ENCODE data around the gene TOM1L2. TPM values are rescaled to one million over a fixed set of nuclear protein-coding genes. Genes with fewer than 3 reads are reported as not detected.
"Not testable (repeated sequence)": the region's sequence is repeated elsewhere in the genome, so short reads cannot be mapped to it uniquely, and the experiment has no call there.

Gene TOM1L2
- total RNA-seq, 2 experiments from 2014 or later, result 11.3 to 11.9 TPM

- Mint-ChIP-seq H3K36me3 (ENCODE audit: low read depth) (no peaks in the 10 kb centered on the region), H3K27me3 (no peaks in the 10 kb centered on the region), H3K27ac (peak overlapping the region; percentile 3), H3K4me3 (no peak overlapping the region), H3K9me3 (ENCODE audit: low read depth) (no peaks in the 10 kb centered on the region), H3K4me1 (peaks cover 27% of the 10 kb centered on the region)
- peak; percentile 46 for ATAC-seq
- DNase-seq, result no peak
- POLR2A ChIA-PET, result interaction anchor here (0.6 kb wide), 1 partner anchor 60 kb away, joined by 12 read pairs; no protein-coding TSS in a partner anchor
- CTCF ChIA-PET, result interaction anchor here (0.6 to 1.8 kb wide), 8 partner anchors 10 to 369 kb away, joined by 3 to 5 read pairs (median 3); no protein-coding TSS in a partner anchor
- intact Hi-C loops (cut with DNase I, micrococcal nuclease), result no loop called here
Measured at GRCh38 chr17:17943281-17943984, 28.8 kb downstream of the TOM1L2 start.

DNA sequence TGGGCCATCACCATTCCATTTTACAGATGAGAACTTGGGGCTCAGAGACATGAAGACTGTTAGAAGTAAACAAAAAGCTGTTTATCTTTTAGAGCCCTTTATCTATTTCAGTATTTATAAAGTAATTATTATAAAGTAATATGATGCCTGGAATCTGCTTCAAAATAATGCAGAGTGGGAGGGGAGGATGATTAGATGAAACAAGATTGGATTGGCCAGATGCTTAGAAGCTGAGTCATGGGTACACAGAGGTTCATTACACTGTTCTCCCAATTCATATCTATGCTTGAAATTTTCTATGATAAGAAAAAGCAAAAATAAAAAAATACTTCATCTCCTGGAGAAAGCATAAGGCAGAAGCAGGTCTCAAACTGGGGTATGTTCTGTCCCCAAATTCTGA is 29.4 kb downstream of the TOM1L2 start:
- CTCF ChIA-PET, result interaction anchor here (0.6 to 1.1 kb wide), 6 partner anchors 11 to 368 kb away, joined by 3 to 4 read pairs (median 3); no protein-coding TSS in a partner anchor

GRCh38 chr17:17941015-17941414 is 31.2 kb downstream of the TOM1L2 start:
- no peaks in the 10 kb centered on the region for H3K36me3 Mint-ChIP-seq (ENCODE audit: low read depth)
- CTCF ChIA-PET, result interaction anchor here (0.6 to 1.2 kb wide), 3 partner anchors 22 to 328 kb away, joined by 3 to 7 read pairs (median 3); no protein-coding TSS in a partner anchor
- DNase-seq, result no peak
- peaks cover 26% of the 10 kb centered on the region for H3K4me1 Mint-ChIP-seq
- POLR2A ChIA-PET, result no interaction called here
- no peak overlapping the region for H3K27ac Mint-ChIP-seq
- intact Hi-C loops (cut with DNase I, micrococcal nuclease), result no loop called here
- no peaks in the 10 kb centered on the region for H3K9me3 Mint-ChIP-seq (ENCODE audit: low read depth)
- no peak for ATAC-seq
- H3K4me3 Mint-ChIP-seq, result no peak overlapping the region
- H3K27me3 Mint-ChIP-seq, result no peaks in the 10 kb centered on the region

More for the DNA sequence above, 29.4 kb downstream of the TOM1L2 start:
- Mint-ChIP-seq H3K9me3 (ENCODE audit: low read depth) (no peaks in the 10 kb centered on the region), H3K27me3 (no peaks in the 10 kb centered on the region), H3K36me3 (ENCODE audit: low read depth) (no peaks in the 10 kb centered on the region), H3K4me3 (no peak overlapping the region), H3K4me1 (peaks cover 21% of the 10 kb centered on the region), H3K27ac (no peak overlapping the region)
- ATAC-seq, result no peak
- intact Hi-C loops (cut with DNase I, micrococcal nuclease), result no loop called here
- DNase-seq, result no peak
- POLR2A ChIA-PET, result no interaction called here

GRCh38 chr17:17940441-17940911 is 31.7 kb downstream of the TOM1L2 start:
- peaks cover 31% of the 10 kb centered on the region for H3K4me1 Mint-ChIP-seq
- H3K4me3 Mint-ChIP-seq, result no peak overlapping the region
- H3K36me3 Mint-ChIP-seq (ENCODE audit: low read depth), result no peaks in the 10 kb centered on the region
- intact Hi-C loops (cut with DNase I, micrococcal nuclease), result no loop called here
- no peaks in the 10 kb centered on the region for H3K9me3 Mint-ChIP-seq (ENCODE audit: low read depth)
- POLR2A ChIA-PET, result interaction anchor here (0.7 kb wide), 1 partner anchor 37 kb away, joined by 6 read pairs; no protein-coding TSS in a partner anchor
- H3K27me3 Mint-ChIP-seq, result no peaks in the 10 kb centered on the region
- CTCF ChIA-PET, result interaction anchor here (0.6 to 1.2 kb wide), 5 partner anchors 19 to 328 kb away, joined by 3 to 7 read pairs (median 3); no protein-coding TSS in a partner anchor
- ATAC-seq (no peak), DNase-seq (no peak)
- H3K27ac Mint-ChIP-seq, result no peak overlapping the region

DNA sequence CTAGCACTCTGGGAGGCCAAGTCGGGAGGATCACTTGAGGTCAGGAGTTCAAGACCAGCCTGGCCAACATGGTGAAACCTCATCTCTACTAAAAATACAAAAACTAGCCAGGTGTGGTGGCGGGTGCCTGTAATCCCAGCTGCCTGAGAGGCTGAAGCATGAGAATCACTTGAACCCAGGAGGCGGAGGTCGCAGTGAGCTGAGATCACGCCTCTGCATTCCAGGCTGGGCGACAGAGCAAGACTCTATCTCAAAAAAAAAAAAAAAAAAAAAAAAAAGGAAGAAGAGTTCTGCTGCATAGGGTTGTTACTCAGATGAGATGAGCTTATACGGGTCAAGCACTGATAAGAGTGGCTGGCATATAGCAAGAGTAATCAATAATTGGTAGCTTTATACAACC is 32.3 kb downstream of the TOM1L2 start:
- intact Hi-C loops (cut with DNase I, micrococcal nuclease), result not testable (repeated sequence)

DNA sequence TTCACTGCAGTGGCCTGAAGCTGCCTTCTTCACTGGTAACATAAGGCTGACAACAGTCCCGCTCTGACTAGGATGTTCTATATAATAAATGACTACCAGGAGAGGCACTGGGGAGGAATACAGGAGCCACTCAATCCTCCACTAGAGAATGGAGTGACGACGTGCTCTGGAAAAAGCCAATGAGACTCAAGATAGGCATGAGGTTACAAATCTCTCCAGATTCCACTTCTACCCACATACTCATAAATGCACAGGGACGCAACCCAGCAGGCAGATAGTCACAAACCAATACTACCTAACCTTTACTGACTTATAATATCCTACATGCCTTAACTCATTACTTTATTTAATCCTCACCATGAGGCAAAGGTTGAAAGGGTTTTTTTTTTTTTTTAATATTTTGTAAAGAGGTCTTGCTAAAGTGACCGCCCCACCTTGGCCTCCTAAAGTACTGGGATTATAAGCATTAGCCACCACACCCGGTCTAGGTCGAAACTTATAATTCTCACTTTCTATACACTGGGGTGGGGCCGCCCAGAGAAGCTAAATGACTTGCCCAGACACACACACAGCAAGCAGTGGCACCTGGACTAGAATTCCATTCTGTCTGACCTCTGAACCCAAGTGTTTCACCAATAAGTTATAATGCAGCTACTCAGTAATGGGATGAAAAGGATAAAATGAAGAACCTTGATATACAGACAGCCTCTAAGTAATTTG is 33.7 kb downstream of the TOM1L2 start:
- POLR2A ChIA-PET, result no interaction called here
- H3K9me3 Mint-ChIP-seq (ENCODE audit: low read depth), result no peaks in the 10 kb centered on the region
- no peak for ATAC-seq
- intact Hi-C loops (cut with DNase I, micrococcal nuclease), result no loop called here
- H3K36me3 Mint-ChIP-seq (ENCODE audit: low read depth), result no peaks in the 10 kb centered on the region
- H3K4me3 Mint-ChIP-seq, result no peak overlapping the region
- H3K27ac Mint-ChIP-seq, result no peak overlapping the region
- no peaks in the 10 kb centered on the region for H3K27me3 Mint-ChIP-seq
- peaks cover 38% of the 10 kb centered on the region for H3K4me1 Mint-ChIP-seq
- DNase-seq, result no peak
- CTCF ChIA-PET, result interaction anchor here (0.6 kb wide), 1 partner anchor 11 kb away, joined by 3 read pairs; no protein-coding TSS in a partner anchor

More for the DNA sequence above, 32.3 kb downstream of the TOM1L2 start:
- H3K4me3 Mint-ChIP-seq; H3K27ac Mint-ChIP-seq; DNase-seq; H3K9me3 Mint-ChIP-seq (ENCODE audit: low read depth); H3K27me3 Mint-ChIP-seq; ATAC-seq; H3K36me3 Mint-ChIP-seq (ENCODE audit: low read depth): not testable (repeated sequence)
- peaks cover 36% of the 10 kb centered on the region for H3K4me1 Mint-ChIP-seq
- CTCF ChIA-PET, result interaction anchor here (0.6 to 1.2 kb wide), 3 partner anchors 20 to 87 kb away, joined by 3 to 7 read pairs (median 3); no protein-coding TSS in a partner anchor
- POLR2A ChIA-PET, result interaction anchor here (0.7 kb wide), 1 partner anchor 37 kb away, joined by 6 read pairs; no protein-coding TSS in a partner anchor

DNA sequence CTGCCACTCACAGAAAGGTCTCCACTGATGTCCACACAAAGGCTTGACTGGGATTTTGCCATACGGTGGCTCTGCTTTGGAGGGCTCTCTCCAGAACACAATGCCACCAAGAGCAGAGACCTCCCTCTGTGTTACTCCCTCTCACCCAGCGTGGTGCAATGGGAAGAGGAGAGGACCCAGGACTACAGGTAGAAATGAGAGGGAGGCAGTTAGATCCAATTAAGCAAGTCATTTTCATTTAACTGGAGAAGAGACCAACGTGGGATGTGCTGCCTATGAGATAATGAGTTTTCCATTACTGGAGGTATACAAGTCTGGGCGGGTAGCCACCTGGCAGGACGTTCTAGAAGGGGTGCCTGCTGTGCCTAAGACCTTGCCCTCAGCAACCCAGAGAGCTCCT is 34.2 kb downstream of the TOM1L2 start:
- H3K4me1 Mint-ChIP-seq, result peaks cover 33% of the 10 kb centered on the region
- no peaks in the 10 kb centered on the region for H3K36me3 Mint-ChIP-seq (ENCODE audit: low read depth)
- H3K9me3 Mint-ChIP-seq (ENCODE audit: low read depth), result no peaks in the 10 kb centered on the region
- intact Hi-C loops (cut with DNase I, micrococcal nuclease), result no loop called here
- H3K4me3 Mint-ChIP-seq, result no peak overlapping the region
- no peak overlapping the region for H3K27ac Mint-ChIP-seq
- POLR2A ChIA-PET, result no interaction called here
- no peaks in the 10 kb centered on the region for H3K27me3 Mint-ChIP-seq
- DNase-seq, result no peak
- CTCF ChIA-PET, result no interaction called here
- ATAC-seq, result no peak

DNA sequence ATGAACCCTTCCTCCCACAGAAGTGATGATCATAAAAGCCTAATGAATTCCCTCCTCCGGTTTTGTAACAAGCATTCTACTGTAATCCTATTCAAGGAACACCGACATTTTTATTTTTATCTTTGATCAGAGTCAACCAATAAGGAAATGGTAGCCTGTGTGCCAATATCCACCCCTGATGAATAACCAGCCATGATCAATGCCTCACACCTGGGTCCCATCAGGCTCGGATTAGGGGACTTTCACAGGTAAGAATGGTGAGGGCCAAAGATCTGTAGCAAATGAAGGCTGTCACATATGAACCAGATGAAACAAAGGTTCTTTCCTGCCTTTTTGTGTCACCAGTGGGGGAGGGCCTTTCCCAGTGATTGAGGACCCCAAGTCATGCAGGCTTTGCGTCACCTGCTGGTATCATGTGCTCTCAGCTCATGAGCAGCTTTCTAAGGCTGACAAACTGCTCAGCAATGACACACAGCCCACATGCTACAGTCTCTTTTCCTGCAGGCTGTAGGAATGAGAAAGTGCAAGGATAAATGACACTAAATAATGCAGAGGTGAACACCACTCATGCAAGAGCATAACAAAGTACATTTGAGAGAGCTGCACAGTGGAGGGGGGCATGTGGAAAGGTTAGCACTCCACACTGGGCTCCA is 34.9 kb downstream of the TOM1L2 start:
- ChIA-PET CTCF (no interaction called here), POLR2A (no interaction called here)

DNA sequence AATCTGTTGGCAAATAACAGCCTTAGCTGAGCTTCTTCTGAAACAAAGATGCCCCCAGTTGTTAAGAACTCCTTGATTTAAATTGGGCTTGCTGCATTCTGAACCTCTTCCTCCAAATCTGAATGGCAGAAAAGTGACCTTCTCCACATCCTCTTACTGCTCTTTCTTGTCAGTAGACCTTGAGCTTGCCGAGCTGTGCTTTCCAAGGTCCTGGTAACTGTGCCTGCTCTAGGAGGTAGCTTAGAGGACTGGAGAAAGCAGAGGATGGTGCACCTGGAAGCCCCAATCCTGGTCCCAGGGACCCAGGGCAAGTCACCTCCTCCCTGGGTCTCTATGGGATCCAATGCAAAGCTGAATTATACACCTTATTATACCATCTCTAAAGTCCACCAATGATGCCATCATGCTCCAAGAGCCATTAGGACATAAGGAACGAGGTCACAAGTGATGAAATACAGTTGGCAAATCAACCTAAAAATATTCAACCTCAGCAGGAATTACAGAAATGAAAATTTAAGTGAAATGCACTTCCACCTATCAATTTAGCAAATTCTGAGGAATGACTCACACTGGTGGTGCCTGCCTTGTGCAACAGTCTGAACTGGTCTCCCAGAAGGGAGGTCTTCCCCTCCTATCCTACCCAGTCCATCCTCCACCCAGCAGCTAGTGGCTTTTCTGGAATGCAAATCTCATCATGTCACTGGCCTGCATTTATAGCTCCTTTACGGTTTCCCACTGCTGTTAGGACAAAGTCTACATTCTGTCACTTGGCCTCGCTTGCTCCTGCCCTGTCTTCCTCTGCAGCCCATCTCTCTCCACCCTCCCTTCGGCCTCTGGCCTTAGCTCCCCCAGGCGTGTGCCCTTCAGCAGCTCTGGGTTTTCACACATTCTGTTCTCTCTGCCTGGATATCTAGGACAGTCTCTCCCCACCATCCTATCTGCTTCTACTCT is 36.6 kb downstream of the TOM1L2 start:
- no peak for DNase-seq
- no peaks in the 10 kb centered on the region for H3K27me3 Mint-ChIP-seq
- intact Hi-C loops (cut with DNase I, micrococcal nuclease), result no loop called here
- H3K4me1 Mint-ChIP-seq, result peaks cover 33% of the 10 kb centered on the region
- H3K9me3 Mint-ChIP-seq (ENCODE audit: low read depth), result no peaks in the 10 kb centered on the region
- peak; percentile 30 for ATAC-seq
- ChIA-PET POLR2A (no interaction called here), CTCF (interaction anchor here (0.6 to 1.6 kb wide), 5 partner anchors 11 to 98 kb away, joined by 3 to 7 read pairs (median 5); no protein-coding TSS in a partner anchor)
- H3K4me3 Mint-ChIP-seq, result no peak overlapping the region
- no peaks in the 10 kb centered on the region for H3K36me3 Mint-ChIP-seq (ENCODE audit: low read depth)
- H3K27ac Mint-ChIP-seq, result no peak overlapping the region

More for the DNA sequence above, 34.9 kb downstream of the TOM1L2 start:
- no peak overlapping the region for H3K27ac Mint-ChIP-seq
- DNase-seq, result no peak
- no peak overlapping the region for H3K4me3 Mint-ChIP-seq
- no peak for ATAC-seq
- H3K27me3 Mint-ChIP-seq, result no peaks in the 10 kb centered on the region
- peaks cover 33% of the 10 kb centered on the region for H3K4me1 Mint-ChIP-seq
- H3K9me3 Mint-ChIP-seq (ENCODE audit: low read depth), result no peaks in the 10 kb centered on the region
- intact Hi-C loops (cut with DNase I, micrococcal nuclease), result no loop called here
- H3K36me3 Mint-ChIP-seq (ENCODE audit: low read depth), result no peaks in the 10 kb centered on the region

DNA sequence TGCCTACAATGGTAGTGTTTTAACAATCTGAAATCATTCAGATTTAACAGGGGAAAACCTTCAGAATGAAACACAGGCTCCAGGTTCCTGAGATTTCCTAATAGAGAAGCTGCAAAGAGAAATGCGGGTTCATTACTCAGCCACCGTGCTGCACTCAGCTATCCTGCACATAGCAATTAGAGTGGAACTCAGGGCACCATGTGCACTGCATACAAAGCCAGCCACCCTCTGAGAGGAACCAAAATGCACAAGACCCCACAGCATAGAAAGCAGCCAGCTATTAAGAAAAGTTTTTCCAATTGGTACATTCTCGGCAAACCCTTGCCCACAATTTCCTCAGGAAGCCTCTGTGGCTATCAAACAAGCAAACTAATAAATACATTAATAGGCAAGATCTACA is 37.4 kb downstream of the TOM1L2 start:
- Mint-ChIP-seq H3K4me3 (no peak overlapping the region), H3K36me3 (ENCODE audit: low read depth) (no peaks in the 10 kb centered on the region), H3K9me3 (ENCODE audit: low read depth) (no peaks in the 10 kb centered on the region), H3K4me1 (peaks cover 33% of the 10 kb centered on the region), H3K27ac (no peak overlapping the region), H3K27me3 (no peaks in the 10 kb centered on the region)
- POLR2A ChIA-PET, result no interaction called here
- DNase-seq (no peak), ATAC-seq (no peak)
- CTCF ChIA-PET, result interaction anchor here (1.1 to 1.6 kb wide), 4 partner anchors 16 to 99 kb away, joined by 4 to 7 read pairs (median 5); no protein-coding TSS in a partner anchor
- intact Hi-C loops (cut with DNase I, micrococcal nuclease), result no loop called here
